ENCODE results near the gene SLC22A23.
"Not testable (repeated sequence)": the region's sequence is repeated elsewhere in the genome, so short reads cannot be mapped to it uniquely, and the experiment has no call there.

Gene SLC22A23

DNA sequence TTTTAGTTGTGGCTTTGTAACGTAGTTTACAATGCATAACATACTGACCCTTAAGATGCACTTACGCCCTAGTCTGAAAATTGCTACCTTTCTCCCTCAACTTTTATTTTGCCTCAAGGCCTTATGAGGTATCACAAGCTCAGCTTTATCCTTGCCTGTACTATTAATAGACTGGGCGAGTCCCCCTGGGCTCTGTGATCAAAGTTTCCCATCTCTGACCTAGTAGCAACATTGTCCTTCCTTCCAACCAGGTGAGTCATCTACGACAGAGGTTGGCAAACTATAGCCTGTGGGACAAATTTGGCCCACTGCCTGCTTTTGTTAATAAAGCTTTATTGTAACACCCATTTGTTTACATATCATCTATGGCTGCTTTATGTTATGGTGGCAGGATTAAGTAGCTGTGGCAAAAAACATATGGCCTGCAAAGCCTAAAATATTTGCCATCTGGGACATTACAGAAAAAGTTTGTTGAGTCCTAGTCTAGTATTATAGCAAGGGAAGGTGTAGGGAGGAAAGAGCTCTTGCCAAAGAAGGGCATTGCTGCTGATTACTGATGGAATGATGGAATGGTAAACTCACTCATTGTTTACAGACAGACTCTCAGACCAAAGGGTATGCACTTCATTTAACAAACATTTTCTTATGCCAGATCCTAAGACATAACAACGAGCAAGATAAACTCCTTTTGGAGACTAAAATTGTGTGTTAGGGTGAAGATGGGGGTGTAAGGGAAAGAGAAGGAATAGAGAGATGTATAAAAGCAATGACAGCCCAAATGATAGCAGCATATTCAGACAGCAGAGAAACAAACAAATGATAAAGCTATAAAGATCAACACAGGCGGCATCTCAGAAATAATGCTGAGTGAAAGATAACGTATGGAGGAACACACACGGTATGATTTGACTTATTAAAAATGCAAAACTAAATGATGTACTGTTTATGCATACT is 74.2 kb downstream of the SLC22A23 start:
- peak; percentile 31 for DNase-seq

DNA sequence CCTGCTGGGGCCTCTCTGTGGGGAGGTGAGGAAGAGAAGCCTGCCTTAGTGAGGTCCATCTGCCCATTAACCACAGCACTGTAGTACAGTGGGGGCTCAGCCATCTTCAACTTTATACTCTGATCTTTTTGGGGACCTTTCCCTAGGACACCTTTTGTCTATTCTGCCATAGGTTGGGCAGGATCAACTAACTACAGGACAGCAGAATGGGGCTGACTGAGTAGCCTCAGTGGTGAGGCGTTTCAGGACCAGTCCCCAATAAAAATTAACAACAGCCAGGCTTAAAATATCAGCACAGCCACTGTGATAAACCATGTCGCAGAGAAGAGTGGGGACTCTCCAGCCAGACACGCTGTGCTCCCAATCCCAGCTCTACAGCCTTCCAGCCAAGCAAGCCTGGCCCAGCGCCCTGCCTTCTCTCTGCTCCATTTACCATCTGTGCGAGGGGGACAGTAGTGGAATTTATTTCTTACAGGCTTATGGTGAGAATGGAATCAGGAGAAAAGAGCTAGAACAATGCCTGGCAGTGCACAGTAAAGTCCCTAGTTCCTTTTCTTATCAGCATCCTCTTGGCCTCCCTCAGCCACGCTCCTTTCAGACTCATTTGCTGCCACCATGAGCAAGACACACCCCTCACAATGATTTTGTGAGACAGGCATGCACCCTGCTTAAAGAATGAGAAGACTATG is 75.5 kb downstream of the SLC22A23 start:
- DNase-seq = no peak

- DNase-seq = no peak
These were observed 76.3 kb downstream of the SLC22A23 start for GRCh38 chr6:3380344-3381232.

- DNase-seq = no peak
These were observed 77.3 kb downstream of the SLC22A23 start for GRCh38 chr6:3379482-3380060.

DNA sequence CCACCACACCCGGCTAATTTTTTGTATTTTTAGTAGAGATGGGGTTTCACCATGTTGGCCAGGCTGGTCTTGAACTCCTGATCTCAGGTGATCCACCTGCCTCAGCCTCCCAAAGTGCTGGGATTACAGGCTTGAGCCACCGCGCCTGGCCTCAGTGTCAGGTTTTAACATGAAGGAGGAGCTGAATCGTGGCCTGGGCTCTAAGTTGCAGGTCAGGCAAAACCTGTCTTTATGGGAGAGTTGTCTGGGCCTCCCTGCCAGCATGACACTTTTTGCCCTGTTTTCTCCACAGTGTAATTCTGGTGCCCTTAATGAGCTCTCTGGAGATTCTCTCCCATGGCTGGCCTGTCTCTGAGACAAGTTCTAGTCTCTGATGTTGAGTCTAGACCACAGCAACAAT is 78.0 kb downstream of the SLC22A23 start:
- DNase-seq = not testable (repeated sequence)

DNA sequence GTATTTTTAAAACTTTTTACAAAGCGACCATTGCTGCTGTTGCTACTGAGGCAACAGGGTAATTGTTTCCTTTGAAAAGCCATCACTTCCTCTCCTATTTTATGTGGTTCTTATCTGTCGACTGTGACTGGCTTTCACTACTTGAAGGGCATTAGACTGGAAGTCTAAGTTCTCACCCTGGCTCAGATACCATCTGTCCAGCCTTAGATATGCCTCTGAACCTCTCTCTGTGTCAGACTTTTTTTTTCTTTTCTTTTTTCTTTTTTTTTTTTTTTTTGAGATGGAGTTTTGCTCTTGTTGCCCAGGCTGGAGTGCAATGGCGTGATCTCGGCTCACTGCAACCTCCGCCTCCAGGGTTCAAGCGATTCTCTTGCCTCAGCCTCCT is 78.5 kb downstream of the SLC22A23 start:
- not testable (repeated sequence) for DNase-seq

GRCh38 chr6:3377536-3378397 is 79.1 kb downstream of the SLC22A23 start:
- DNase-seq = no peak

DNA sequence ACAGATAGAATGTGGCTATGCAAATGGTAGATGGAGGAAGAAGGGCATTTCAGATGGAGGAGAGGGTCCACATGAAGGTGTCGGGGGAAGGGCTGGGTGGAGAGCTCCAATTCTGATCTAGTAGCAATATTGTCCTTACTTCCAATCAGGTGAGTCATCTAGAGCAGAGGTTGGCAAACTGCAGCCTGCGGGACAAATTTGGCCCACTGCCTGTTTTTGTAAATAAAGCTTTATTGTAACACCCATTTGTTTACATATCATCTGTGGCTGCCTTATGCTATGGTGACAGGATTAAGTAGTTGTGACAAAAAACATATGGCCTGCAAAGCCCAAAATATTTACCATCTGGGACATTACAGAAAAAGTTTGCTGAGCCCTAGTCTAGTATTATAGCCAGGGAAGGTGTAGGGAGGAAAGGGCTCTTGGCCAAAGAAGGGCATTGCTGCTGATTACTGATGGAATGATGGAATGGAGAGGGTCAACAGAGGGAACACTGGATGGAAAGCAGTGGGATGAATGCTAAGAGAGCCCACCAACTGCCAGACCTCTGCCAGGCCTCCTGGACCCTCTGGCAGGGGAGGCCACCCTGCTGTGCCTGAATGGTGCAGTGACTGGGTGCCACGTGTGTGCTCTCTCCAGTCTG is 79.8 kb downstream of the SLC22A23 start:
- DNase-seq = no peak

DNA sequence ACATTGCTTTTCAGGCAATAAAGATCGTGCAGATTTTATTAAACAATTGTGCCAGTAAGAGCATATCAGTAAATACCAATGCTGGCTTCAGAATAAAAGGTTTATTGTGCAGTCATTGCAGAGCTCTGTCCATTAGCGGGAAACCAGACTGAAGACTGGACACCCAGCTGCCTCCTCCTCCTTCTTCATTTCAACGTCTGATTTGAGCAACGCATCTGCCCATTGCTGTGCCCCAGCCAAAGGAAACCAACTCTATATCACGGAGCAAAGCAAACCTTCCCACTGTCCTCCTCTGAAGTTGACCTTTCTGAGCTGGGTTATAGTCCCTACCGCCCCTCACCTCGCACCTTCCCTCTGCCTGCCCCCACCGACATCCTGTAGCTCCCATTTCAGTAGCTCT is 80.8 kb downstream of the SLC22A23 start:
- DNase-seq = no peak

- DNase-seq = no peak
These were observed 83.2 kb downstream of the SLC22A23 start for GRCh38 chr6:3373597-3374203.

DNA sequence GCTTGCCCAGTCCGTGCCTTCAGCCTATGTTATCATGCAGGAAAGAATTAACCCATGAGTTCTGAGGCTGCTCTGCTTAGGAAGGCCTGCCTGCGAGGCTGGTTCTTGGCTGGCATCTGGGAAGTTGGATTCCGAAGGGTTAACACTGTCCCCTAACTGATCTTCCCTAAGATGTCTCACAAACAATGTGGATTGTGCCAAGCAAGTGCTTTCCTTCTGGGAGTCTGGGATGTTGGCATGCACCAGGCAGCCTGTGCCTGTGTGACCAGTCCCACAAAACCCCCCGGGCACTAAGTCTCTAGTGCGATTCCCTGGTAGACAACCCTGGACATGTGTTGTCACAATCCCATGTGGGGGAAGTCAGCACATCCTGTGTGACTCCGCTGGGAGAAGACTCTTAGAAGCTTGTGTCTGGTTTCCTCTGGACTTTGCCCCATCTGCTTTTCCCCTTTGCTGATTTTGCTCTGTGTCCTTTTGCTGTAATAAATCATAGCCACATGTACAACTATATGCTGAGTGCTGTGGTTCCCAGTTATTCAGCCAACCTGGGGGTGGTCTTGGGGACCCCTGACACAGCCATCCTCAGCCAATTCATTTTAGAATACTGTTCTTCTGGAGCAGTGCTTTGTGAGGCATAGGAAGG is 83.8 kb downstream of the SLC22A23 start:
- no peak for DNase-seq

DNA sequence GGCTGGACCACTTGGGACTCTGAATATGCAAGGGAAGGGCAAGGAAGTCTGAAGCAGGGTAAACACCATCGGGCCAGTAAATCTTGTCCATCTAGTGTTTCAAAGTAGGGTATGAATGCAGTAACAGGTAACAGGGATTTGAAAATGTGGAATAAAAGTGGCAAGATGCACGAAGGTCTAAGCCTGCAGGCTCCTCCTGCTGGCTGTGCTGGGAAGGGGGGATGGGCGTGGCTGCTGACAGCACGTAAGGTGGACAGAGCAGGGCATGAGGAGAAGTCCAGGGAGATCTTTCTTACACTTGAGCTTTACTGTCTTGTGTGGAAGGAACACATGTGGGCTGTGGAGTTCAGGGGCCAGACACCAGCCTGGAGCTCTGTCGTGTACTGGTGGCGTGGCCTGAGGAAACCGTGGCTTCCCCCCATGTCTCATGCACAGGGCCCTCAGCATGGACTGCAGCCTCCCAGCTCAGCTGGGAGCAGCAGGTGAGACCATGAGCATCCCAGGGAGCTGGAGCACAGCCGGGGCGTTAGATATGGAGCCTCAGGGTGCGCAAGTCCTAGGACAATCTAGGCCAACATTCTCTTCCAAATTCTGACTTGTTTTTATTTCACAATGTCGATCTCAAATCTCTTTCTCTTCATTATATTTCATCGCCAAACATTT is 84.5 kb downstream of the SLC22A23 start:
- no peak for DNase-seq

- no peak for DNase-seq
These were observed 85.5 kb downstream of the SLC22A23 start for GRCh38 chr6:3371222-3371949.

GRCh38 chr6:3370361-3371221 is 86.3 kb downstream of the SLC22A23 start:
- DNase-seq = no peak

DNA sequence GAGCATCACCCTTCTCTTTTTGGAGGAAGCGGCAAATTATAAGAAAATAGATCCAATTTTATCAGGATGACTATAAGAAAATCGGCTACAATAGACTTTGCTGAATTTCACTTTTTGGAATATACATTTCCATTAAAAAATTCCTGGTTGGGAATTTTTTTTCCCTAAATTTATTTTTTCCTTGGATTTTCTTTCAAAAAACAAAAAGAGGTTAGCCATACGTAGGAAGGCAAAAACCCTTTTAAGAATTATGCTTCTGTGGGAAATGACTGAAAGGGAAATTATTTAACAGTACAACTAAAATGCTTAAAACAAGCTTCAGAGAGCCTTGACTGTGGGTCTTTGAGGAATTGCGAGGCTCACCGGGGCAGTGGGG is 86.9 kb downstream of the SLC22A23 start:
- DNase-seq = no peak

DNA sequence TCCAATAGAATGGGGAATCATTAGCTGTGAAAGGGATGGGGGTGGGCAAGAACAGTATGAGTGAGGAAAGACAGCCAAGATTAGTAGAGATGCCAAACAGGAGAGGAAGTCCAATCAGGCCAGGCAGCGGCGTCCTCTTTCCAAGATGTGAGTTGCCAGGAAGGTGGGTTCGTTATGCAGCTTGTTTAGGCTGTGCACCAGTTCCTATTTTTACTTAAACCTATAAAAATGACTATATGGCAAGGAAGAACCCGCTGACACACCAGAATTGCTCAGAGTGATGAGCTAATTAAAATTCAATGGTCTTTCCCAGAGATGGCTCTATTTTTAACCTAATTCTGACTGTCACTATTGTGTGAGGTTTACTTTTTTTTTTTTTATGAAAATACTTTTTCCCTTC is 88.2 kb downstream of the SLC22A23 start:
- DNase-seq = no peak

- no peak for DNase-seq
These were observed 89.2 kb downstream of the SLC22A23 start for GRCh38 chr6:3367630-3368029.
